ENCODE results near the gene ITGB1BP1. TPM values are rescaled to one million over a fixed set of nuclear protein-coding genes. Genes with fewer than 3 reads are reported as not detected.

Gene ITGB1BP1
- total and polyA plus RNA-seq, 9 of the 15 experiments (the other 6 are each of a cell fraction or from before 2014, with no cell fraction given) = 37.8 to 95.3 (median 50.4) TPM

DNA sequence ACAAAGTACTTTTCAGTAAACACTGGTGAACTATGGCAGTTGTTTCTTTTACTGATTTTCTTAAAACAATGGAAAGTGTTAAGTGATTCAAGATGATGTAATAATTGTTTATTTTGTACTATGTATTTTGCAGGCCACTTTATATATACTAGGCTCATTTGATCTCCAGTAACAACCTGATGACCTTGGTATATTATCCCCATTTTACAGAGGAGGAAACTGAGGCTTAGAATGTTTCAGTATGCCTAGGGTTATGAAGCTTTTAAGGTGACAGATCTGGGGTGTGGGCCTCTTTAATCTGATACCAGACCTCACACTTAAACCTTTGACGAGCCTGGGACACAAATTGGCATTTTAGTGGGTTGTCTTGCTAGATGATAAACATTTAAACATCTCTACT, 63.2 kb downstream of the ITGB1BP1 start (continued):
- 0 out of 2 replicates have a peak, but pooled peaks have one; percentile 56 for TF ChIP-seq ADNP (tag; IDR thresholded peaks at IDR 0.05)
- TF ChIP-seq NFATC3 (IDR thresholded peaks at IDR 0.05) = no peak
- peak; percentile 80 for TF ChIP-seq RBM25 (IDR thresholded peaks at IDR 0.05; ENCODE audit: low read depth, low read length, severe bottlenecking)
- no peak for TF ChIP-seq POLR3G (IDR thresholded peaks at IDR 0.05; ENCODE audit: extremely low read depth, insufficient read length, insufficient replicate concordance)
- no peak for TF ChIP-seq RAD21 (CRISPR knock-in tag; conservative IDR thresholded peaks at IDR 0.05 in 1 of 2, IDR thresholded peaks at IDR 0.05 in 1 of 2)
- TF ChIP-seq ZNF232 (CRISPR knock-in tag; IDR thresholded peaks at IDR 0.05) = no peak
- TF ChIP-seq SRF (CRISPR knock-in tag; IDR thresholded peaks at IDR 0.05) = no peak
- TF ChIP-seq, protein P1, sequence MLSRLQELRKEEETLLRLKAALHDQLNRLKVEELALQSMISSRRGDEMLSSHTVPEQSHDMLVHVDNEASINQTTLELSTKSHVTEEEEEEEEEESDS (CRISPR knock-in tag; IDR thresholded peaks at IDR 0.05) = no peak
- no peak for TF ChIP-seq HOXB6 (CRISPR knock-in tag; IDR thresholded peaks at IDR 0.05; ENCODE audit: borderline replicate concordance)
- no peak for TF ChIP-seq ILK (tag; IDR thresholded peaks at IDR 0.05; ENCODE audit: borderline replicate concordance, low read depth)
- no peak for TF ChIP-seq KLF10 (CRISPR knock-in tag; IDR thresholded peaks at IDR 0.05)
- TF ChIP-seq, protein P2, sequence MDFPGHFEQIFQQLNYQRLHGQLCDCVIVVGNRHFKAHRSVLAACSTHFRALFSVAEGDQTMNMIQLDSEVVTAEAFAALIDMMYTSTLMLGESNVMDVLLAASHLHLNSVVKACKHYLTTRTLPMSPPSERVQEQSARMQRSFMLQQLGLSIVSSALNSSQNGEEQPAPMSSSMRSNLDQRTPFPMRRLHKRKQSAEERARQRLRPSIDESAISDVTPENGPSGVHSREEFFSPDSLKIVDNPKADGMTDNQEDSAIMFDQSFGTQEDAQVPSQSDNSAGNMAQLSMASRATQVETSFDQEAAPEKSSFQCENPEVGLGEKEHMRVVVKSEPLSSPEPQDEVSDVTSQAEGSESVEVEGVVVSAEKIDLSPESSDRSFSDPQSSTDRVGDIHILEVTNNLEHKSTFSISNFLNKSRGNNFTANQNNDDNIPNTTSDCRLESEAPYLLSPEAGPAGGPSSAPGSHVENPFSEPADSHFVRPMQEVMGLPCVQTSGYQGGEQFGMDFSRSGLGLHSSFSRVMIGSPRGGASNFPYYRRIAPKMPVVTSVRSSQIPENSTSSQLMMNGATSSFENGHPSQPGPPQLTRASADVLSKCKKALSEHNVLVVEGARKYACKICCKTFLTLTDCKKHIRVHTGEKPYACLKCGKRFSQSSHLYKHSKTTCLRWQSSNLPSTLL (IDR thresholded peaks at IDR 0.05) = no peak
- TF ChIP-seq CAMTA2 (CRISPR knock-in tag; conservative IDR thresholded peaks at IDR 0.05) = no peak
- no peak for TF ChIP-seq PTTG1 (tag; IDR thresholded peaks at IDR 0.05; ENCODE audit: low read depth)
- no peak; a peak in 1 of 4 replicates for TF ChIP-seq KDM1A (IDR thresholded peaks at IDR 0.05)
- TF ChIP-seq, protein P3, sequence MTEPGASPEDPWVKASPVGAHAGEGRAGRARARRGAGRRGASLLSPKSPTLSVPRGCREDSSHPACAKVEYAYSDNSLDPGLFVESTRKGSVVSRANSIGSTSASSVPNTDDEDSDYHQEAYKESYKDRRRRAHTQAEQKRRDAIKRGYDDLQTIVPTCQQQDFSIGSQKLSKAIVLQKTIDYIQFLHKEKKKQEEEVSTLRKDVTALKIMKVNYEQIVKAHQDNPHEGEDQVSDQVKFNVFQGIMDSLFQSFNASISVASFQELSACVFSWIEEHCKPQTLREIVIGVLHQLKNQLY (CRISPR knock-in tag; conservative IDR thresholded peaks at IDR 0.05) = no peak
- no peak for TF ChIP-seq SNRNP70 (optimal IDR thresholded peaks at IDR 0.05; ENCODE audit: low read depth, low read length)
- TF ChIP-seq BCOR (IDR thresholded peaks at IDR 0.05) = peak; percentile 37; the same call in 1 of the 2 replicates
- no peak for TF ChIP-seq ZNF707 (CRISPR knock-in tag; conservative IDR thresholded peaks at IDR 0.05)
- TF ChIP-seq, protein P4, sequence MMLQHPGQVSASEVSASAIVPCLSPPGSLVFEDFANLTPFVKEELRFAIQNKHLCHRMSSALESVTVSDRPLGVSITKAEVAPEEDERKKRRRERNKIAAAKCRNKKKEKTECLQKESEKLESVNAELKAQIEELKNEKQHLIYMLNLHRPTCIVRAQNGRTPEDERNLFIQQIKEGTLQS (IDR thresholded peaks at IDR 0.05) = peak; percentile 36; the same call in 1 of the 2 replicates
- TF ChIP-seq, protein P4 (CRISPR knock-in tag; conservative IDR thresholded peaks at IDR 0.05) = no peak
